GM21447 (cell line): ENCODE results near the gene ADGRG7.
"Not testable (repeated sequence)": the region's sequence is repeated elsewhere in the genome, so short reads cannot be mapped to it uniquely, and the experiment has no call there.

ENCODE experiments used
- ATAC-seq: cut with Tn5 transposase; IDR thresholded peaks from one replicate; pipeline ENCODE4 v1.9.1; 2021; ENCODE audit not compliant: unreplicated experiment

The ADGRG7 gene

DNA sequence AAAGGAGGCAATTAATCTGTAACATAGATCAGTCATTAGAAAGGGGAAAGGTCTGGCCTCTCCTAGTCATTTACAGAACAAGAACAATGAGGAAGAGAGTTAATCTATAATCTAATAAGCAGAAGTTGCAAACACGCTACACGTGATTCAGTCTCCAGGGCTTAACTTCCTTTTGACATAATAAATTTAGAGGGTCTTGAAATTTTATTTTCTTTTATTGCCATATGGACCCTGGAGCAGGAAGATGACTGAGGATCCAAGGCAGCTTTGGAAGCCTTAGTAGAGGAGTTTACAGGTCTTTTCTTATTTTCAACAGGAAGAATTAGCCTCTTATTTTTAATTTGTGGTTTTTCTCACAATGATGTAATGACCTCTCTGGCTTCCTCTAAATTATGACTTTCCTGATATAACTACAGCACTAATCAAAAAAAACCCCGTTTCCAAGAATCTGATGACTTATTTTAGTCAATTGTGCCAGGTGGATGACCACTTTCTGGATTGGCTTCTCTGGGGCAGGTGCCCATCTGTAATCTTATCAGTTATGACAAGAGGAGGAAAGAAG is 32.2 kb downstream of the ADGRG7 start:
- peak; percentile 76 for ATAC-seq

DNA sequence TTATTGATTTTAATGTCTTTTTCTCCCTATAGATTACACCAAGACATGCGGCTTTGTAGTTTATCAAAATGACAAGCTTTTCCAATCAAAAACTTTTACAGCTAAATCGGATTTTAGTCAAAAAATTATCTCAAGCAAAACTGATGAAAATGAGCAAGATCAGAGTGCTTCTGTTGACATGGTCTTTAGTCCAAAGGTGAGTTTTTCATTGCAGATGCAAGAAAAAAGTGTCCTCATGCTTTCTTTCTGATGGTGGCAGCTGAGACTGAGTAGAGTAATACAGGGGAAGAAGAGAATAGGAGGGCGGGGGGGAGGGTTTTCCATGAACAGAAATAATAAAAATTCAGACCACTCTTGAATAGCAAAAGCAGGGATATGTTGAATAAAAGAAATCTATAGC is 36.5 kb downstream of the ADGRG7 start:
- no peak for ATAC-seq

DNA sequence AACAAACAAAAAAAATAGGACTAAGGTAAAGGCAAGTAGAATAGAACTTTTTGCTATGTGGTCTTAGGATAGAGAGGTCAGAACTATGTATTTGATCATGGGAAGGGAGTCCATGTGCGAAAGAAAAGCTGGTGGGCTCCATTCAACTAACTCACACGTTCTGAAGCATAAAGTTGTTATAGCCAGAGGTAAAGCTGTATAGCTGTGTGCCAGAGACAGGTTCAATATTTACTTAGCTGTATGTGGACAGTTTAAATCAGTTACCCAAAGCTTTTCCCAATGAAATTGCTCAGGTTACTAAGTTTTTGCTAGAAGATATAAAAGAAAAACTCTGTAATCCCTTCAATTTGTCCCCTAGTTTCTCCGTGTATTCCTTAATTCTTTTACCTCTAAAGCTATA is 37.8 kb downstream of the ADGRG7 start:
- no peak for ATAC-seq

- ATAC-seq, result no peak
These were observed 38.3 kb downstream of the ADGRG7 start for GRCh38 chr3:100647657-100648056.

GRCh38 chr3:100650651-100651619 is 41.5 kb downstream of the ADGRG7 start:
- peak; percentile 100 for ATAC-seq

DNA sequence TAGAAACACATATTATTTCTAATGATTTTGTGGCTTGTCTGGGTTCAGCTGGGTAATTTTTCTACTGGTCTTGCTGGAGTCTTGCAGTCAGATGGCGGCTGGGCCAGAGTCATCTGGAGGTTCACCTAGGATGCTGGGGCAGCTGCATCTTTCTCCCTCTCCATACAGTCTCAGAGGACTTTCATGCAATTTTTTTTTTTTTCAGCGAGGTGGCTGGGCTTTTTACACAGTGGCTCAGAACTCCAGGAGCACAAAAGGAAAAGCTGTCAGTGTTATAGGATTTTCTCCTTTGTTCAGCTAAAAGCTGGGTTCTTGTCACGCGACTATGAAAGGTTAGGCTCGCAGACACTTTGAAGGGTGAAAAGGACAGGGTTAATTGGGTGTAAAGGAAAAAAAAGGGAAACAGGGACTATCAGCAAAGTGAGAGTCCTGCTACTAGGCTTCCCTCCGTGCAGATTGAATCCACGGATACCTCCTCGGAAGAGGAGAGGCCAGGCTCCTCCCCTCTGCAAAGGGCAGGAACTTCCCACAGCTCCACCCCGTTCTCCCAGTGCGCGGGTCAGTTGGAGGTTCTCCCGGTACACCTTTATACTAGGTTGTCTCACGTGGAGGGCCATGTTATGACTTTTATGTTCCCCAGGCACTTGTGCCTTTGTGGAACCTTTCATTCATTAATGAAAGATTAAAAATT is 44.3 kb downstream of the ADGRG7 start:
- no peak for ATAC-seq

- ATAC-seq, result no peak
These were observed 47.5 kb downstream of the ADGRG7 start for GRCh38 chr3:100656945-100657344.

- ATAC-seq, result not testable (repeated sequence)
These were observed 51.9 kb downstream of the ADGRG7 start for GRCh38 chr3:100661294-100661693.

DNA sequence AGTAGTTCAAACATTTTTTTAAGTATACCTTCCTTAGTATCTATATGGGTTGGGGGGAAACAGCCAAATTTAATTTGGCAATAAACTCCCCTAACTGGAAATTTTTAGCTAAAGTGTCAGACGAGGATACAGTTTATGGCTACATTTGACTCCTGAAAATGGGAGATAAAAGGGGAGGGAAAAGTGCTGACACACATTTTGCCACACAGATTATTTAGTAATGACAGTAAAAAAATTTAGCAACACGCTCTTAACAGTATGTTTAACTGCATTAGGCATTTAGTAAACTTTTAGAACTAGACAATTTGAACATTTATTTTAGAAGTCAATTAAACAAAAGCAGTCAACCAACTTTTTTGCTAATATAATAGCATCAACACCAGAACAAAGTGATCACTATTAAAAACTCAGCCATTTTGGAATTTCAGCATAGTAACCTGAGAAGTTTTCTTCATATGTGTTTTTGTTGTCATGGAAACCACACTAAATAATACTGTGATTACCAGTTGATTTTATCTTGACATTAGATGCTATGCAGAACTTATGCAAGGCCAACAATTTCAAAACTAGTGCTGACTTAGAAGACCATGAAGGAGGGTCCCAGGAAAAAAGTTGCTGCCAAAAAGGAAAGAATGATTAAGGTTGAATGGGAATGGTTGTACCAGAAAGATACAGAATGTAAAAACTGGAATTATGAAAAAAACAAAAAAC is 52.9 kb downstream of the ADGRG7 start:
- ATAC-seq, result no peak

DNA sequence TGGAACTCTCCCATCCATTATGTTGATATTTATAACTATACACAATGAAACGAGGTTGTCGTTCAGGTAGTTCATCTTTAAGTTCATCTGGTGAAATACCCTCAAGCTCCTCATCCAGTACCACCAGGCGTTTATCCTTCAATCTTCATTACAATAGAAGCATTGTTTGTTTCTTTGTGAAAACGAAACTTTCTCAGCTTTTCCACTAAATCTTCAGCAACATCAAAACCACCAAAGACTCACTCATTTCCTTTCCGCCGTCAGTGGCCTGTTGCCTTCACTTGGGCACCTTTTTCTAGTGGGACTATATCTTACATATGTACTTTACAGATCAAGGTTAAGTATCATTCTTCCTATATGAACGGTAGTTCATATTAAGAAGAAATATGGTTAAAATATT is 55.8 kb downstream of the ADGRG7 start:
- ATAC-seq, result no peak

GRCh38 chr3:100666699-100667098 is 57.3 kb downstream of the ADGRG7 start:
- ATAC-seq, result not testable (repeated sequence)

GRCh38 chr3:100667316-100667715 is 57.9 kb downstream of the ADGRG7 start:
- not testable (repeated sequence) for ATAC-seq

- ATAC-seq, result not testable (repeated sequence)
These were observed 61.6 kb downstream of the ADGRG7 start for GRCh38 chr3:100670995-100671394.

DNA sequence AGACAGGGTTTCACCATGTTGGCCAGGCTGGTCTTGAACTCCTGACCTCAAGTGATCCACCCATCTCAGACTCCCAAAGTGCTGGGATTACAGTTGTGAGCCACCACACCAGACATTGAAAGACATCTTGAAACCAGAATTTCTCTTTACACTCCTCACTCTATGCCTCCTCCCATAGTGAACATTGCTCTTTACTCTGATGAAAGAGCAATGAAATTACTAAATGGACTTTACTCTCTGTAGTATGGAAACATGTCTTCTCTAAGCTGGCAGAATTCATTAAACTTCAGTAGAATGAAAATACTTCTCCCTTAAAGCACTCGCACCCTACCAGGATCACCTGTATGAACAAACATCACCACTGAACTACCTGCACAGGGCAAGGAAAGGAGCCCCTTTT is 72.1 kb downstream of the ADGRG7 start:
- ATAC-seq, result no peak

- ATAC-seq, result no peak
These were observed 72.9 kb downstream of the ADGRG7 start for GRCh38 chr3:100682056-100682853.

DNA sequence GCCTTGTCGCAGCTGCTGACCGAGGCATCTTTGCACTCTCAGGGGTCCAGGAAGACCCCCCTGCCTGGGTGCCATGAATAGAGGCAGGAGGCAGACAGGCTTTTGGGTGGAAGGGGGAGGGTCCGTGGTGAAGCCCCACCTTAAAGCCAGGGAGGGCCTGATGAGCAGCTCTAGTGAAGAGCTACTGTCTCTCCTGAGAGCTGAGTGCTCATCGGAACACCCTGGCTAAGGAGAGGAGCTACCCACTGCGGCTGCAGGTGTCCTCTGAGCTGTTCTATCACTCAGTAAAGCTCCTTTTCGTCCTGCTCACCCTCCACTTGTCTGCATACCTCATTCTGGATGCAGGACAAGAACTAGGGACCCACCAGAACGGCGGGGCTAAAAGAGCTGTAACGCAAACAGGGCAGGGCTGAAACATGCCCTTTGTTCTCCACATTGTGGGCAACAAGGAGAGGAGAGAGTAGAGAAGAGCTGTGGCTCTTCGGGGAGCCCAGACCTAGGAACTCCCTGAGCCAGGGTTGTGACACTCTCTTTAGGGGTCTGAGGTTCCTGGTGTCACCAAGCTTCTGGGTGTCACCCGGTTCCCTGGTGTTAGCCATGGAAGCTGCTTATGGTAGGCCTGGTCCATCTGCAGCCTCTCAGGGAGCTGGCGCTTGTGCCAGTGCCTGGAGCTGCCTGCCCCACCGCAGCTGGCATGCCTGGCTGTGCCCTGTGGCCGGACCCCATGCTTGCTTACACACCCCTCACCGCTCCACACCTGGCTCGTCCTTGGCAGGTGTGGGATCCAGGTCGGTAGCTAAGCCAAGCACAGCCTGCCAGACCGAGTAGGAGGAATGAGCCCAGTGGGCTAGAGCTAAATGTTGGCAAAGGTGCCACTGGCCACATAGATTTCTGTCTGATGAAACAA is 73.7 kb downstream of the ADGRG7 start:
- no peak for ATAC-seq

GRCh38 chr3:100693225-100693624 is 83.8 kb downstream of the ADGRG7 start:
- no peak for ATAC-seq

GRCh38 chr3:100695696-100696095 is 86.3 kb downstream of the ADGRG7 start:
- ATAC-seq, result no peak

- no peak for ATAC-seq
These were observed 86.8 kb downstream of the ADGRG7 start for GRCh38 chr3:100696161-100696560.
